Fibroblast of pulmonary artery (primary cell): ENCODE measurements around the gene ELMO1.

Experiments
- DNase-seq: peaks from one replicate; pipeline ENCODE4 v3.0.0-alpha.2; 2010; ENCODE audit warnings: low read depth
- H3K4me3 ChIP-seq: replicated peaks from 2 replicates; pipeline ENCODE4 v1.5.1; 2011; ENCODE audit warnings: low read depth, mild to moderate bottlenecking, control low read depth, low read length, moderate library complexity
- TF ChIP-seq, protein P1 (sequence below): IDR thresholded peaks from 2 replicates; pipeline ENCODE4 v1.5.1; 2011; ENCODE audit warnings: mild to moderate bottlenecking, control low read depth, low read length, inconsistent platforms; ENCODE audit errors: missing control alignments

Gene ELMO1

DNA sequence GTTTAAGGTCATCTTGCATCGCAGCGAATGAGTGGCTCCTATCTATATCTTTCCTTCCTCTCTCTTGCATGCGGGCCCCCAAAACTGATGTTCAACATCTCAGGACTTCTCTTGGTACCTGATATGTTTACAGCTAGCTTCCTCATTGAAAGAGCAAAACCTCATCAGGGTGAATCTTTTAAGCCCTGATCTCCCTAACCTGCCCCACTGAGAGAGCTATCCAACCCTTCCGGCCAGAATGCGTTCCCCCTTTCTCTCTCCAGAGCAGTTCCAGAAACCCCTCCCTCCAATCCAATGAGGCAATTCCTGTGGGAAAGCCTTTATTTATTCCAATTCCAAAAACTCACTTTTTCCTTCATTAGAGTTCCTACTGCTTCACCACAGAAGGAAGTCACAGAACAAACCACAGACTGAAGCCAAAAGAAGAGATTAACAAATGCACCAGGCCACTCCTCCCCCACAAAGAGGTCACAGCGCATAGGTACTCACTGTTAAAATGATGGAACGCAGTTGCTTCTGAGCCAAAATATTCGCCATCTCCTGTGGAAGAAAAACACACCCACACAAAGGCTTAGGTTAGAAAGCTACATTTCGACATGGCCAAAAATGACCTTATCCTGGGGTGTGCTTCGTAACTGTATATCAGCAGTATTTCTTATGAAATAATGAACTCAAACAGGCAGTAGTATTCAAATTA, 232.4 kb downstream of the ELMO1 start:
- no peak overlapping the region for H3K4me3 ChIP-seq
- DNase-seq = peak; percentile 60
- TF ChIP-seq, protein P1, sequence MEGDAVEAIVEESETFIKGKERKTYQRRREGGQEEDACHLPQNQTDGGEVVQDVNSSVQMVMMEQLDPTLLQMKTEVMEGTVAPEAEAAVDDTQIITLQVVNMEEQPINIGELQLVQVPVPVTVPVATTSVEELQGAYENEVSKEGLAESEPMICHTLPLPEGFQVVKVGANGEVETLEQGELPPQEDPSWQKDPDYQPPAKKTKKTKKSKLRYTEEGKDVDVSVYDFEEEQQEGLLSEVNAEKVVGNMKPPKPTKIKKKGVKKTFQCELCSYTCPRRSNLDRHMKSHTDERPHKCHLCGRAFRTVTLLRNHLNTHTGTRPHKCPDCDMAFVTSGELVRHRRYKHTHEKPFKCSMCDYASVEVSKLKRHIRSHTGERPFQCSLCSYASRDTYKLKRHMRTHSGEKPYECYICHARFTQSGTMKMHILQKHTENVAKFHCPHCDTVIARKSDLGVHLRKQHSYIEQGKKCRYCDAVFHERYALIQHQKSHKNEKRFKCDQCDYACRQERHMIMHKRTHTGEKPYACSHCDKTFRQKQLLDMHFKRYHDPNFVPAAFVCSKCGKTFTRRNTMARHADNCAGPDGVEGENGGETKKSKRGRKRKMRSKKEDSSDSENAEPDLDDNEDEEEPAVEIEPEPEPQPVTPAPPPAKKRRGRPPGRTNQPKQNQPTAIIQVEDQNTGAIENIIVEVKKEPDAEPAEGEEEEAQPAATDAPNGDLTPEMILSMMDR = no peak

DNA sequence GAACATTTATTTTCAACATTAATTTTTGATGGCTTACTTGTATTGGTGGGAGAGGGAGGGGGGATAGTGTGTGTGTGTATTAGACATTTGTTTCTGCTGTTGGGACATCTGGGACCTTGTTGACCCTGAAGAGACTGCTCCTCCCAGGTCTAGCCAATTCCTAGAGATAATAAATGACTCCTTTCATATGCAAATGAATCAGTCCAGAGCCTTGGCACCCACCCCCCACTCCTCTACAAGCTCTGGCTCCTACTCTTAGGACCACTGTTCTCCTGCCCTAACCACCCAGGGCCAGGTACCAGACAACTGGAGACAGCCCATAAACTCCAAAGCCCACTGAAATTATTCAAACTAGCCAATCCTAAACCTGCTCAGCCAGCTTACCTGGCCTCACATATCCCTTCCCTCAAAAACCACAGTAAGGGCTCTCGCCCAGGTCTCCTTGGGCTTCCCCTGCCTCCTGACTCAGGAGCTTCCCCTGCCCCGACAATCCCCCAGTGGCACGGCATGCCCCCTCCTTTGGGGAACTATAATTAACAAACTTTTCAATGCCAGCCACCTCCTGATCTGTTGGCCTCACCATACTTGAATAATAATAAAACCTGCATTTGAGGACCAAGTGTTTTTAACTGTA, 233.3 kb downstream of the ELMO1 start:
- no peak for DNase-seq
- TF ChIP-seq, protein P1 = no peak
- H3K4me3 ChIP-seq = no peak overlapping the region

DNA sequence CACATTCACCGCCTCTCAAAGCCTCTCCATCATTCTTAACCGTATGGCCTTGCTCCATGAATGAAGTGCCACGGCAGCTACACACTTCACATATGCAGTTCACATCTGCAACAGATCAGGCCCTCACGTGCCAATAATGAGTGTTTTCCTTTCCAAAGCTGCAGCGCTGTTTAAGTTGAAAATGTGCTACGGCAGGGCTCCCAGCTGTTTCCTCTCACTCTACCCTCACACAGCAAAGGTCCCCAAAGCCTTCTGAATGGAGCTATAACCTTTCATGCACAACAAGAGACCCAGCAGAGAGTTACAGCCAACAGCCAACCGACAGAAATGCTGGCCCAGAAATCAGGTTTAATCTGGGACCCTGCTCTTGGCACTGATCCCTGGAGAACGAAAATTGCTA, 236.1 kb downstream of the ELMO1 start:
- no peak overlapping the region for H3K4me3 ChIP-seq
- TF ChIP-seq, protein P1 = no peak
- DNase-seq = no peak

DNA sequence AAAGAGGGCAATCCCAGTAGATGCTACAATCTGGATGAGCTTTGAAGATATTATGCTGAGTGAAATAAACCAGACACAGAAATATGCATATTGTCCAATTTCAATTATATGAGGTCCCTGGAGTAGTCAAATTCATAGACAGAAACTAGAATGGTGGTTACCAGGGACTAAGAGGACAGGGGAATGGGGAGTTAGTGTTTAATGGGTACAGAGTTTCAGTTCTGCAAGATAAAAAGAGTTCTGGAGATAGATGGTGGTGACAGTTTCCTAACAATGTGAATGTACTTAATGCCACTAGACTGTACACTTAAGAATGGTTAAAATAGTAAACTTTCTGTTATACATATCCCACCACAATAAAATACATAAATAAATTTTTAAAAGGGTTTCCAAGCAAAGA, 236.6 kb downstream of the ELMO1 start:
- no peak overlapping the region for H3K4me3 ChIP-seq
- no peak for DNase-seq
- TF ChIP-seq, protein P1 = no peak

- DNase-seq = peak; percentile 78
- TF ChIP-seq, protein P1 = no peak
- H3K4me3 ChIP-seq = no peak overlapping the region
These were observed 237.4 kb downstream of the ELMO1 start for GRCh38 chr7:37211097-37211880.

DNA sequence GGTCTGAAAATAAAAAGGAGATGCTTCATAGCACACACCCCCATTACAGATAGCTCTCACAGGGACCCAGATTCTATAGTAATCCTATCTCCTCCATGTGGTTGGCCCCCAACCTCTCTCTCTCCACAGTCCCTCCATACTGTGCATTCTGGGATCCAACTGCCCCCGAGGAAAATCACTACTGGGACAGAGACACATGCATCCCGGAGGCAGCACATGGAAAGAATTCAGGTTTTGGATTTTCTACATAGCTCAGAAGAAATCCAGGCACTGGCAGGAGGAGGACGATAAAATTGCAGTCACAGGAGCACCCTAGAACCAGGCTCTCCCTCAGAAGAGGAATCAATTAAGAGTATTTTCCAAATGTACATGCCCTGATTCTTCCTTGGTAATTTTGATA, 239.5 kb downstream of the ELMO1 start:
- DNase-seq = no peak
- H3K4me3 ChIP-seq = no peak overlapping the region
- TF ChIP-seq, protein P1 = no peak
